GM12872 (cell line): ENCODE data around the gene PCBP3.
A peak's percentile ranks its signal among the peaks of the same experiment; 100 is the strongest.

Experiments used
- CTCF ChIP-seq: IDR thresholded peaks from 3 replicates; pipeline ENCODE4 v1.5.1; 2011; ENCODE audit warnings: low read depth, mild to moderate bottlenecking, low read length, moderate library complexity; ENCODE audit not compliant: insufficient read depth

Gene PCBP3

GRCh38 chr21:45764792-45765191, 121.3 kb downstream of the PCBP3 start:
- no peak for TF ChIP-seq CTCF

DNA sequence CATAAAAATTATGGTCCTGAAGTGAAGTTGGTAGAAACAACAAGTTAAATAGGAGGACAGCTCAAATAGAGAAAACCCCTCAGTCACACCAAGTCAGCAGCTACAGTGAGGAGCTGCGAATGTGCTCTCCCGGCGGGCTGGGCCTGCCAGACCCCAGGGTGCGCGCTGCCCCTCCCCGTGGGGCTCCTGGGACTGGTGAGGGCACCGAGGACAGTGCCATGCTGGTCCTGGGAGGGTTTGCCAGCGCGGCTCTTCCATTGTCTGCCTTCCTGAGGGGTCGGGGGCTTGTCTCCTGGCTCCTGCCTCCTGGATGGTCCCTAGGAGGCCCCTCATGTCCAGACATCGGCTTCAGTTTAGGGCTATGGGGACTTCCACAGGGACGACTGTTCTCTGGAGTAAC, 121.8 kb downstream of the PCBP3 start:
- TF ChIP-seq CTCF = no peak

DNA sequence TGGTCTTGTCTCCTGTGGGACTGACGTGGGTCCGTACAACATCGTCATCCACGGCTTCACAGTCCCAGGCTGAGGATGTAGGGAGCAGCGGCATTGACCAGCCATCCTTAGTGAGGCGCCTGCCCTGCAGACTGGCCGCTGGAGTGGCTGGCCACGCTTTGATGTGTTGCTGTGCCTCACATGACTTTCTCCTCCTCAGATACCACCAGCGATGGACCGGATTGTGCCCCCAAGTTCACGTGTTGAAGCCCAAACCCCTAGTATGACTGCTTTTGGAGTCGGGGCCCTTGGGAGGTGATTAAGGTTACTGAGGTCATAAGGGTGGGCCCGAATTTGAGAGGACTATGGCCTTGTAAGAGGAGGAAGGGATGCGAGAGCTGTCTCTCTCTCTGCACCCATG, 122.5 kb downstream of the PCBP3 start:
- no peak for TF ChIP-seq CTCF

DNA sequence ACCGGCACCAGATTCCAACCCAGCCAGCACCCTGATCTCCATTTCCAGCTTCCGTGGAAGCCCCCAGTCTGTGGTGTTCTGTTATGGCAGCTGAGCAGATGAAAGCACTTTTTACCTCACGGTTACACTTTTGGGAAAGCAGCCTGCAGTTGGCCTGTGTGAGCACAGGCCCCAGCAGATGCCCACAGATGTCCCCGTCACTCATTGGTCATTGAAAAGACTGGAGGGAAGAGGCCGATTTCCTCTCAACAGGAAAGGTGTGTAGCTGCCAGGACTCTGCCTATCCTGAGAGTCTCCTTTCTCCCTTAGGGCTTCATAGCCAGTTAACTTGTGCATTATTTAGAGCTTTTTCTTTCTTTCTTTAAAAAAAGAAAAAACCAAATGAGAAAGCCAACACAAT, 123.0 kb downstream of the PCBP3 start:
- no peak for TF ChIP-seq CTCF

GRCh38 chr21:45767071-45768006, 123.8 kb downstream of the PCBP3 start:
- no peak for TF ChIP-seq CTCF

GRCh38 chr21:45768011-45768739, 124.7 kb downstream of the PCBP3 start:
- no peak for TF ChIP-seq CTCF

DNA sequence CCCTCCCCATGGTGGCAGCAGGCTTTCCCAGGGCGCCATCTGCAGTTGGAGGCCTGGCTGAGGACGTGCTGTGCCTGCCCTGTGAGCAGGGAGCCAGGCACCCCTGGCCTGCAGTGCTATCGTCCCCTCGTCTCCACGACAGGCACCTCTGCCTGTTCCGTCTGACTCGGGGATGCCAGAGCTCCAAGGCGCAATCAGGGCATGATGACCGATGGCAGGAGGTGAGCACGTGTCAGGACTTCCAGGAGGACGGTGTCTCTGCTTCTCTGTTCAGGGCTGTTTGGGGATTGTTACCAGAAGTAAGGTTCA, 125.2 kb downstream of the PCBP3 start:
- TF ChIP-seq CTCF = 0 out of 3 replicates have a peak, but pooled peaks have one; percentile 2
